Kidney epithelial cell (primary cell): ENCODE data around the gene PIK3R1. TPM values are rescaled to one million over a fixed set of nuclear protein-coding genes. Genes with fewer than 3 reads are reported as not detected.

Experiments
- DNase-seq: peaks from one replicate; pipeline ENCODE4 v3.0.0-alpha.2; 2010; ENCODE audit warnings: low read depth
- H3K27me3 ChIP-seq: 2 replicates; pipeline ENCODE4 v1.6.0; 2011; ENCODE audit warnings: low read length; ENCODE audit not compliant: control insufficient read depth, insufficient read depth
- H3K36me3 ChIP-seq: 2 replicates; pipeline ENCODE4 v1.5.1; 2011; ENCODE audit warnings: low read length; ENCODE audit not compliant: control insufficient read depth, insufficient read depth
- H3K4me3 ChIP-seq: 2 replicates; pipeline ENCODE4 v1.5.1; 2011; ENCODE audit warnings: low read depth, mild to moderate bottlenecking, control low read depth, low read length
- total RNA-seq: library from RNA; depleted of rRNA; stranded (reverse); fragments of >200 nt; gene quantifications from 2 replicates; pipeline ENCODE4 v1.2.3, GENCODE V29; 2015
- TF ChIP-seq, protein P1 (sequence below): IDR thresholded peaks from 2 replicates; pipeline ENCODE4 v1.5.1; 2011; ENCODE audit warnings: mild to moderate bottlenecking, moderate library complexity, low read length, control low read depth, inconsistent platforms; ENCODE audit not compliant: insufficient read depth, poor library complexity, severe bottlenecking

PIK3R1 gene
- total RNA-seq, 1 donor from 2014 or later = 21.1 TPM

DNA sequence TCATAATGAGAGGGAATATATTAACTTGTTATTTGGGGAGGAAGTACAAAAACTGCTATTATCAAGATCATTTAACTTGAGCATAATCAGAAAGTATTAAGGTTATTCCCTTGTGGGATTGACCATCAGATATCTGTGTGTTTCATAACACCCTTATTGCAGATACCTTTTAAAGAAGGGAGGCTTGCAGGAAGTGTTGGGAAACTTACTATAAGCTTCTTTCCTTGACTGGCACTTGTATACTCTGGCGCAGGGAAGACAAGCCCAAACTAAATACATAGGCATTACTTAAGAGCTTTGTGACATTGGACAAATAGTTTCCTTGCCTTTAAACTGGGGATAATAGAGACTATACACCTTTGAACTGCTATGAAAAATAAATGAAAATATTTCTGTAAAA, 50.9 kb downstream of the PIK3R1 start:
- H3K4me3 ChIP-seq = no peak overlapping the region
- no peaks in the 10 kb centered on the region for H3K36me3 ChIP-seq
- TF ChIP-seq, protein P1, sequence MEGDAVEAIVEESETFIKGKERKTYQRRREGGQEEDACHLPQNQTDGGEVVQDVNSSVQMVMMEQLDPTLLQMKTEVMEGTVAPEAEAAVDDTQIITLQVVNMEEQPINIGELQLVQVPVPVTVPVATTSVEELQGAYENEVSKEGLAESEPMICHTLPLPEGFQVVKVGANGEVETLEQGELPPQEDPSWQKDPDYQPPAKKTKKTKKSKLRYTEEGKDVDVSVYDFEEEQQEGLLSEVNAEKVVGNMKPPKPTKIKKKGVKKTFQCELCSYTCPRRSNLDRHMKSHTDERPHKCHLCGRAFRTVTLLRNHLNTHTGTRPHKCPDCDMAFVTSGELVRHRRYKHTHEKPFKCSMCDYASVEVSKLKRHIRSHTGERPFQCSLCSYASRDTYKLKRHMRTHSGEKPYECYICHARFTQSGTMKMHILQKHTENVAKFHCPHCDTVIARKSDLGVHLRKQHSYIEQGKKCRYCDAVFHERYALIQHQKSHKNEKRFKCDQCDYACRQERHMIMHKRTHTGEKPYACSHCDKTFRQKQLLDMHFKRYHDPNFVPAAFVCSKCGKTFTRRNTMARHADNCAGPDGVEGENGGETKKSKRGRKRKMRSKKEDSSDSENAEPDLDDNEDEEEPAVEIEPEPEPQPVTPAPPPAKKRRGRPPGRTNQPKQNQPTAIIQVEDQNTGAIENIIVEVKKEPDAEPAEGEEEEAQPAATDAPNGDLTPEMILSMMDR = no peak
- no peaks in the 10 kb centered on the region for H3K27me3 ChIP-seq
- no peak for DNase-seq

DNA sequence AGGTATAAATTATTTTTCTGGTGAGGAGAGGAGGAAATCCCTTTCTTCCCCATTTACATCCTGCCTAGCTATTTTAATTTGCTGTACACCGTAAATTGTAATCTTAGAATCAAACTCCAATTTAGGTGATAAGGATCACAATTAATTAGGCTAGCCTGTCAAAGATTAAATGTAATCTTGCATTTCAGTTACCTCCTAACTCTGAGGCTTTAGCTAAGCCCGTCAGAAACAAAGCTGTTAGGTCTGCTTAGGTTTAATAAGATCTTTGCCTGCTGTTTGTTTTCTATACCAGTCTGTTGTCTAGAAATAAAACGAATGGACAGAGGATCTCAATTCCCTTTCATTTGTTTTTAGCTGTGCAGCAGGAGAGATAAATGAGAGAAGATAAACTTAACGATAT, 51.5 kb downstream of the PIK3R1 start:
- TF ChIP-seq, protein P1 = no peak
- no peak for DNase-seq
- H3K4me3 ChIP-seq = no peak overlapping the region
- H3K27me3 ChIP-seq = no peaks in the 10 kb centered on the region
- no peaks in the 10 kb centered on the region for H3K36me3 ChIP-seq

DNA sequence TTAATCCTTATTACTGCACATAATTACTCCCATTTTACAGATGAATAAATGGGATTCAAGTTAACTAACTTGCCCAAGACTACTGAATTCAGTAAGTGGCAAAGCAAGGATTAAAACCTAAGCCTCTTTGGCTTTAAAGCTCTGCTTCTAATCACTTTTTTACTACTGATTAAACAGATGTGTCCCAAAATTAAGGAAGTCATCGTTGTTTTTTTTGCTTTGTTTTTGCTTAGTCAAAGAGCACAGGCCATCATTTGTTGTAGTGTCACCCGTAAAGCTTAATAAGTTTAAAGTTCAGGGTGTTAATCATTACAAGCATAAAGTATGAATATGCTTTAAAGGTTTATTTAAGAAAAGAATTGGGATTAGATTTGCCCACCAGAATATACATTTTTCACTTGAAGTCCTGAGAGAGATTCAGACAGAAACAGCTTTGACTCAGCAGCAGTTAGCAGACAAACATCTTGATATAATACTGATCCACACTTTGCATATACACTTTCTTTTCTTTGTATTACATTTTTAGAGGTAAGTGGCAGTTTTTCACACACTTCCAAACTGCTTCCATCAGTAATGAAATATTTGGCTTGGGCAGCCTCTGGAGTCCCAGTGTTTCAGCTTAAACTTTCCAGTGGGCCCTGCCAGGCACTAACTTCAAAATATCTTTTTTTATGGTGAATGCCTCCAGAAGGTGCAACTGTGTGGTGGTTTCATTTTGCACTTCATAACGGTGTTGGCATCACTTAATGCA, 52.7 kb downstream of the PIK3R1 start:
- no peak for DNase-seq
- no peak overlapping the region for H3K4me3 ChIP-seq
- TF ChIP-seq, protein P1 = no peak
- H3K27me3 ChIP-seq = no peaks in the 10 kb centered on the region
- H3K36me3 ChIP-seq = no peaks in the 10 kb centered on the region

GRCh38 chr5:68268852-68269130, 53.2 kb downstream of the PIK3R1 start:
- H3K27me3 ChIP-seq = no peaks in the 10 kb centered on the region
- TF ChIP-seq, protein P1 = no peak
- DNase-seq = no peak
- peaks cover 1% of the 10 kb centered on the region for H3K36me3 ChIP-seq
- H3K4me3 ChIP-seq = no peak overlapping the region

DNA sequence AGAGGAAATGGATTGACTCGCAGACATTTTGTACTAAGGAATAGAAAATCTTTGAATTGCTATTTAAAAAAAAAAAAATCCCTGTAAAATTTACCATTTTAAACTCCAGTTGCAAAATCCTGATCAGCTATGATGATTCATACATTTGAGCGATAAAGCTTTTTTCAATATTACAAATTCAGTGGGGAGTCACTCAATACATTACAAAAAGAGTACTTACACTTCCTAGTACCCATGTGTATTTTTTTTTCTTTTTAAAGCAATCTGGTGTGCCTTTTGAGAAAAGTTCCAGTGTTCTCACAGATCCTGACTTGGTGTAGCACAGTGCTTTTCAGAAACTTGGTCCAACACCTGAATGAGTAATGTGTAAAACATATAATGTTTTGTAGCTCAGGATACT, 54.3 kb downstream of the PIK3R1 start:
- Histone ChIP-seq H3K4me3 (no peak overlapping the region), H3K36me3 (peaks cover 3% of the 10 kb centered on the region), H3K27me3 (no peaks in the 10 kb centered on the region)
- no peak for DNase-seq
- TF ChIP-seq, protein P1 = no peak

- Histone ChIP-seq H3K4me3 (no peak overlapping the region), H3K36me3 (peaks cover 3% of the 10 kb centered on the region), H3K27me3 (no peaks in the 10 kb centered on the region)
- TF ChIP-seq, protein P1 = no peak
- DNase-seq = no peak
Measured at GRCh38 chr5:68270399-68270975, 54.9 kb downstream of the PIK3R1 start.
